ENCODE results near the gene HMGCS2. TPM values are rescaled to one million over a fixed set of nuclear protein-coding genes. Genes with fewer than 3 reads are reported as not detected.

Gene HMGCS2
- total and polyA plus RNA-seq, 10 of the 15 experiments (the other 5 are each of a cell fraction or from before 2014, with no cell fraction given): 0.49 TPM; not detected in 9

GRCh38 chr1:119747451-119747850, 21.3 kb downstream of the HMGCS2 start:
- no peaks in the 10 kb centered on the region for H3K9me3 ChIP-seq (replicated peaks; ENCODE audit: control insufficient read depth, insufficient read depth, low read length)
- no peak overlapping the region for H3K9ac ChIP-seq (ENCODE audit: control insufficient read depth, insufficient read depth, low read length)
- H3K27me3 ChIP-seq (replicated peaks in 1 of 2; ENCODE audit: control insufficient read depth in 2 of 2, insufficient read depth in 2 of 2, low read length in 1 of 2): peaks cover 0 to 2% of the 10 kb centered on the region in 2 experiments; a peak in 2 of 4 replicates
- no peak for ATAC-seq
- no peak overlapping the region for H3K4me2 ChIP-seq (ENCODE audit: control insufficient read depth, insufficient read depth)
- intact Hi-C loops (cut with micrococcal nuclease; ENCODE audit: unreplicated experiment): no loop called here
- ChIA-PET CTCF (interaction anchor here (0.9 kb wide), 1 partner anchor 136 kb away, joined by 3 read pairs; no protein-coding TSS in a partner anchor), POLR2A (no interaction called here), SMC1A (ENCODE audit: uncharacterized antibody, unreplicated experiment) (no interaction called here), RAD21 (ENCODE audit: unreplicated experiment) (no interaction called here)
- H4K20me1 ChIP-seq (ENCODE audit: control insufficient read depth, insufficient read depth): no peaks in the 10 kb centered on the region
- in situ Hi-C loops (cut with MboI): no loop called here
- H3K79me2 ChIP-seq (ENCODE audit: control insufficient read depth, insufficient read depth, low read length): no peaks in the 10 kb centered on the region
- H3K27ac ChIP-seq (ENCODE audit: control insufficient read depth, insufficient read depth): no peak overlapping the region
- no TSS peak for BruUV-seq (replicated peaks)
- H2AFZ ChIP-seq (ENCODE audit: control insufficient read depth, low read depth, low read length): no peak overlapping the region
- DNase-seq (ENCODE audit: low read depth, low spot score): no peak
- no peaks in the 10 kb centered on the region for H3K4me1 ChIP-seq (ENCODE audit: control insufficient read depth, insufficient read depth, low read length)
- H3K36me3 ChIP-seq (ENCODE audit: control insufficient read depth in 2 of 2, insufficient read depth in 2 of 2, low read length in 1 of 2): no peaks in the 10 kb centered on the region
- H3K4me3 ChIP-seq: no peak overlapping the region
- WGBS (ENCODE audit: insufficient coverage, insufficient replicate concordance, low lambda C conversion rate, missing lambda C conversion rate): 70% methylated on average over 2 of the region's 3 CpGs
- TF ChIP-seq TBL1XR1 (IDR thresholded peaks at IDR 0.05; ENCODE audit: low read depth, low read length): no peak
- no peak for TF ChIP-seq NRF1 (conservative IDR thresholded peaks at IDR 0.05; ENCODE audit: low read depth, low read length)
- TF ChIP-seq SMARCA5 (IDR thresholded peaks at IDR 0.05): no peak
- TF ChIP-seq ZNF384 (IDR thresholded peaks at IDR 0.05; ENCODE audit: borderline replicate concordance, low read depth, low read length): no peak
- no peak for TF ChIP-seq KLF5 (IDR thresholded peaks at IDR 0.05; ENCODE audit: partially characterized antibody)
- FAIRE-seq: no peak

GRCh38 chr1:119745034-119745433, 23.7 kb downstream of the HMGCS2 start:
- no TSS peak for BruUV-seq (replicated peaks)
- Histone ChIP-seq H3K4me3 (no peak overlapping the region), H3K27ac (ENCODE audit: control insufficient read depth, insufficient read depth) (no peak overlapping the region), H3K4me1 (ENCODE audit: control insufficient read depth, insufficient read depth, low read length) (no peaks in the 10 kb centered on the region), H3K9ac (ENCODE audit: control insufficient read depth, insufficient read depth, low read length) (no peak overlapping the region), H3K27me3 (replicated peaks in 1 of 2; ENCODE audit: control insufficient read depth in 2 of 2, insufficient read depth in 2 of 2, low read length in 1 of 2) (peaks cover 0 to 2% of the 10 kb centered on the region in 2 experiments; a peak in 2 of 4 replicates), H3K36me3 (ENCODE audit: control insufficient read depth in 2 of 2, insufficient read depth in 2 of 2, low read length in 1 of 2) (no peaks in the 10 kb centered on the region), H3K4me2 (ENCODE audit: control insufficient read depth, insufficient read depth) (no peak overlapping the region), H3K79me2 (ENCODE audit: control insufficient read depth, insufficient read depth, low read length) (no peaks in the 10 kb centered on the region), H4K20me1 (ENCODE audit: control insufficient read depth, insufficient read depth) (no peaks in the 10 kb centered on the region), H3K9me3 (replicated peaks; ENCODE audit: control insufficient read depth, insufficient read depth, low read length) (no peaks in the 10 kb centered on the region), H2AFZ (ENCODE audit: control insufficient read depth, low read depth, low read length) (no peak overlapping the region)
- ChIA-PET CTCF (interaction anchor here (0.8 to 2.5 kb wide), 12 partner anchors 9 to 223 kb away, joined by 3 to 13 read pairs (median 5); partner anchors contain the start of gene HMGCS2), SMC1A (ENCODE audit: uncharacterized antibody, unreplicated experiment) (interaction anchor here (0.9 to 1.5 kb wide), 2 partner anchors 14 to 64 kb away, joined by 3 to 4 read pairs; no protein-coding TSS in a partner anchor), POLR2A (no interaction called here), RAD21 (ENCODE audit: unreplicated experiment) (no interaction called here)
- 0% methylated on average over 1 of the region's 1 CpG for WGBS (ENCODE audit: insufficient coverage, insufficient replicate concordance, low lambda C conversion rate, missing lambda C conversion rate)
- DNase-seq (ENCODE audit: low read depth, low spot score): no peak
- intact Hi-C loops (cut with micrococcal nuclease; ENCODE audit: unreplicated experiment): no loop called here
- in situ Hi-C loops (cut with MboI): no loop called here
- no peak for ATAC-seq
- no peak for FAIRE-seq
- TF ChIP-seq PBX3 (IDR thresholded peaks at IDR 0.05; ENCODE audit: insufficient replicate concordance, low read depth, low read length) (no peak), ZZZ3 (IDR thresholded peaks at IDR 0.05; ENCODE audit: control insufficient read depth, insufficient read length, low read depth) (no peak), DPF2 (IDR thresholded peaks at IDR 0.05) (no peak), ZBTB33 (IDR thresholded peaks at IDR 0.05) (no peak), MYB (IDR thresholded peaks at IDR 0.05; ENCODE audit: borderline replicate concordance, low read depth, low read length) (no peak), CBFB (IDR thresholded peaks at IDR 0.05; ENCODE audit: low read depth) (no peak), NFIC (IDR thresholded peaks at IDR 0.05; ENCODE audit: low read depth, low read length) (no peak)
